ENCODE results near the gene ZNF670.

ZNF670 gene

GRCh38 chr1:247103859-247104591 lies 25.4 kb upstream of the ZNF670 start, which contains the start of gene ZNF669:
Gene ZNF669, minus strand, starts transcription at chr1:247104356. Its CDS starts 157 bp downstream, at chr1:247104199.
- Histone ChIP-seq H3K4me3 (ENCODE audit: low read depth, low read length) (peak within 1 kb of the TSS; percentile 97), H3K27ac (ENCODE audit: low read depth, low read length) (peak within 1 kb of the TSS; percentile 97), H3K9ac (ENCODE audit: low read depth, low read length) (peak within 1 kb of the TSS; percentile 96), H3K9me3 (ENCODE audit: control insufficient read depth, insufficient read depth, low read length) (peaks cover 14% of the 10 kb centered on the region), H3K4me1 (ENCODE audit: control insufficient read depth, insufficient read depth, low read length) (peaks cover 19% of the 10 kb centered on the region), H3K36me3 (ENCODE audit: control insufficient read depth, insufficient read depth, low read length) (peaks cover 28% of the 10 kb centered on the region), H3K27me3 (ENCODE audit: control insufficient read depth, insufficient read depth, low read length) (no peaks in the 10 kb centered on the region)

- peaks cover 14% of the 10 kb centered on the region for H3K9me3 ChIP-seq (ENCODE audit: control insufficient read depth, insufficient read depth, low read length)
- peak overlapping the region; percentile 97; the same call in 1 of the 2 replicates for H3K4me3 ChIP-seq (ENCODE audit: low read depth, low read length)
- H3K36me3 ChIP-seq (ENCODE audit: control insufficient read depth, insufficient read depth, low read length): peaks cover 42% of the 10 kb centered on the region
- peaks cover 19% of the 10 kb centered on the region for H3K4me1 ChIP-seq (ENCODE audit: control insufficient read depth, insufficient read depth, low read length)
- no peak overlapping the region for H3K27ac ChIP-seq (ENCODE audit: low read depth, low read length)
- H3K9ac ChIP-seq (ENCODE audit: low read depth, low read length): no peak overlapping the region
- no peaks in the 10 kb centered on the region for H3K27me3 ChIP-seq (ENCODE audit: control insufficient read depth, insufficient read depth, low read length)
Observed at GRCh38 chr1:247102381-247102780, 23.8 kb upstream of the ZNF670 start.

DNA sequence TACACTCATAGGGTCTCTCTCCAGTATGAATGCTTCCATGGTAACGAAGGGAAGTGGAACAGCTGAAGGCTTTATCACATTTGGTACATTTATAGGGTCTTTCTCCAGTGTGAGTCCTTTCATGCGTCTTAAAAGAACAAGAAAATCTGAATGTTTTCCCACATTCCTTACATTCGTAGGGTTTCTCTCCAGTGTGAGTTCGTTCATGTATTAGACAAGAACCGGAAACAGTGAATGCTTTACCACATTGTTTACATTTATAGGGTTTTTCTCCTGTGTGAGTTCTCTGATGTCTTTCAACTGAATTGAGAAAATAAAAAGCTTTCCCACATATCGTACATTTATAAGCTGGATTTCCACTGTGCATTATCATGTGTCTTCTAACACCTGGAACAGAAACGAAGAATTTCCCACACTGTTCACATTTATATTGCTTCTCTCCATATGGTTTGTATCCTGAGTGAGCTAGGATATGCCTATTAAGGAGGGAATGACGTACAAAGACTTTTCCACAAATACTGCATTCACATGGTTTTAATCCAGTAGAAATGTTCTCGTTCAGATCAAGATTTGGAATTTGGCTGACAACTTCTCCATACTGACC lies 22.2 kb upstream of the ZNF670 start:
- Histone ChIP-seq H3K4me3 (ENCODE audit: low read depth, low read length) (no peak overlapping the region), H3K27ac (ENCODE audit: low read depth, low read length) (no peak overlapping the region), H3K9me3 (ENCODE audit: control insufficient read depth, insufficient read depth, low read length) (peaks cover 14% of the 10 kb centered on the region), H3K36me3 (ENCODE audit: control insufficient read depth, insufficient read depth, low read length) (peaks cover 47% of the 10 kb centered on the region), H3K4me1 (ENCODE audit: control insufficient read depth, insufficient read depth, low read length) (peaks cover 12% of the 10 kb centered on the region), H3K27me3 (ENCODE audit: control insufficient read depth, insufficient read depth, low read length) (no peaks in the 10 kb centered on the region), H3K9ac (ENCODE audit: low read depth, low read length) (no peak overlapping the region)

- no peaks in the 10 kb centered on the region for H3K4me1 ChIP-seq (ENCODE audit: control insufficient read depth, insufficient read depth, low read length)
- peaks cover 12% of the 10 kb centered on the region for H3K9me3 ChIP-seq (ENCODE audit: control insufficient read depth, insufficient read depth, low read length)
- peaks cover 40% of the 10 kb centered on the region for H3K36me3 ChIP-seq (ENCODE audit: control insufficient read depth, insufficient read depth, low read length)
- no peak overlapping the region for H3K27ac ChIP-seq (ENCODE audit: low read depth, low read length)
- H3K4me3 ChIP-seq (ENCODE audit: low read depth, low read length): no peak overlapping the region
- H3K27me3 ChIP-seq (ENCODE audit: control insufficient read depth, insufficient read depth, low read length): no peaks in the 10 kb centered on the region
- no peak overlapping the region for H3K9ac ChIP-seq (ENCODE audit: low read depth, low read length)
Observed at GRCh38 chr1:247096958-247097357, 18.3 kb upstream of the ZNF670 start.

DNA sequence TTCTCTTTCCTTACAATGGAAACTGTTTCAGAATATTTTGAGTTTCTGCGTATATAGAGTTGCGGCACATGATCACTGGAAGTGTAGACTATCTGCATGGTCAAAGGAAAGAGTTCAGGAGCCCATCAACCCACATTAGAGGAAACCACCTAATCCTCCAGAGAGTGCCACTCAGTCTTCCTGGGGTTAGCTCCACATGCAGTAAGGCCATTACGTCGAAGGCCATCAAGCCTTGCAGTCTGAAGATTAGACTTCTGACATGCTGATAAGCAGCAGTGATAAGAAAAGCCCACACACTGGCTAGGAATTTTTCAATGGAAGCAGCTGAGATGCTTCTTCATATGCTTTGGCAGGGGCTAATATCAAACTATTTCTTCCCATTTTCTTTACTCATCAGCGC lies 17.9 kb upstream of the ZNF670 start:
- peaks cover 9% of the 10 kb centered on the region for H3K9me3 ChIP-seq (ENCODE audit: control insufficient read depth, insufficient read depth, low read length)
- no peaks in the 10 kb centered on the region for H3K27me3 ChIP-seq (ENCODE audit: control insufficient read depth, insufficient read depth, low read length)
- H3K36me3 ChIP-seq (ENCODE audit: control insufficient read depth, insufficient read depth, low read length): peaks cover 36% of the 10 kb centered on the region
- no peak overlapping the region for H3K4me3 ChIP-seq (ENCODE audit: low read depth, low read length)
- no peaks in the 10 kb centered on the region for H3K4me1 ChIP-seq (ENCODE audit: control insufficient read depth, insufficient read depth, low read length)
- no peak overlapping the region for H3K27ac ChIP-seq (ENCODE audit: low read depth, low read length)
- no peak overlapping the region for H3K9ac ChIP-seq (ENCODE audit: low read depth, low read length)

- peaks cover 9% of the 10 kb centered on the region for H3K9me3 ChIP-seq (ENCODE audit: control insufficient read depth, insufficient read depth, low read length)
- H3K4me3 ChIP-seq (ENCODE audit: low read depth, low read length): no peak overlapping the region
Observed at GRCh38 chr1:247096112-247096511, 17.5 kb upstream of the ZNF670 start.

DNA sequence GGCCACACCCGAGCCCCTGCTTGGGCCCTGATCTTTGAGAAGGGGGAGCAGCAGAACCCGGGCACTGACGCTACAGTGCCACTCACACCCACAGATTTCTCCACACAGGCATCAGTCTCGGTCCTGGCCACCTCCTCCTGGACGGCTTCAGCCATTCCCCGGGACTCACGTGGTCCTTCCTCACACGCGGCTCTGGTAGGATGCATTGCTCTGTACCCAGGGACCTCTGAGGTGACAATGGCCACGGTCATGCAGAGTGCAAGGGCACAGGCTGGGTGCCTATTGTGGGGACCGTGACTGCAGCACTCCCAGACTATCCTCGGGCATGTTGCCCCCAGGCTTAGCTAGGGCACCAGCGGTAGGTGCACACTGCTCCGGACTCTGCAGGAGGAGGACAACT lies 11.8 kb upstream of the ZNF670 start:
- Histone ChIP-seq H3K9me3 (ENCODE audit: control insufficient read depth, insufficient read depth, low read length) (no peaks in the 10 kb centered on the region), H3K4me1 (ENCODE audit: control insufficient read depth, insufficient read depth, low read length) (peaks cover 9% of the 10 kb centered on the region; the same call in 1 of the 2 replicates), H3K27ac (ENCODE audit: low read depth, low read length) (no peak overlapping the region), H3K4me3 (ENCODE audit: low read depth, low read length) (no peak overlapping the region), H3K9ac (ENCODE audit: low read depth, low read length) (no peak overlapping the region), H3K36me3 (ENCODE audit: control insufficient read depth, insufficient read depth, low read length) (no peaks in the 10 kb centered on the region), H3K27me3 (ENCODE audit: control insufficient read depth, insufficient read depth, low read length) (no peaks in the 10 kb centered on the region)

More at GRCh38 chr1:247096112-247096511, 17.5 kb upstream of the ZNF670 start:
- Histone ChIP-seq H3K36me3 (ENCODE audit: control insufficient read depth, insufficient read depth, low read length) (peaks cover 32% of the 10 kb centered on the region), H3K9ac (ENCODE audit: low read depth, low read length) (no peak overlapping the region), H3K4me1 (ENCODE audit: control insufficient read depth, insufficient read depth, low read length) (no peaks in the 10 kb centered on the region), H3K27ac (ENCODE audit: low read depth, low read length) (no peak overlapping the region), H3K27me3 (ENCODE audit: control insufficient read depth, insufficient read depth, low read length) (no peaks in the 10 kb centered on the region)

DNA sequence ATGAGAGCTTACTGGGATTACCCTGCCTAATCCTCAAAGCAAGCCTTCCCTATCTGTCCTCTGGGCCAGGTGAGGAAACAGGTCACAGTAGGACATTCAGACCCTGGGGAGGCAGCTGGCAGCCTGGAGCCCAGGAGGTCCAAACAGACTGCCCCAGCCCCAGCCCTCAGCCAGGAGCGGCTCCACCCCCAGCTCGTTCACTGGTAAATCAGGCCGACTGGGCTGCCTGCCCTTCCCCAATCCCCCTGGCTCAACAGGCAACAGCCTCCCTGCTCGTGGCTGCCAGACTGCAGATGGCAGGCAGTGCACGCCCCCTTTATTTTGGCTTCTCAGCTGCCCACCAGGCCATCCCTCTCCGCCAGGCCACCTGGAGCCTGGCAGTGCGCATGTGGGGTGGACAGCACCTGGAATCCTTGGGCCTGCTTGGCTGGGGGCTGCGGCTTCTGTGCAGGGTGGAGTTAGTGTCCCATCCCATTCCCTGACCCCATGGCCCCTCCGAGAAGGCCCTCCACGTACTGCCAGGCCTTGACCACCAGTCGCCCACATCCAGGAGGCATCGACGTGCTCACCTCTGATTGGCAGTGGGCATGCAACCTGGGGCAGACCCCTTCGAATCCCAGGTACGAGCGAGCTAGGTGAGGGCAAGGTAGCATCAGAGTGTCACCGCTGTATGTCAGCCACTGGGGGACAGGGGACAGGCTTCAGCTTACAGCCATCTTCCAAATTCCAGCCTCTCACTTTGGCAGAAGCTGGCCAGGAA lies 11.2 kb upstream of the ZNF670 start:
- Histone ChIP-seq H3K4me3 (ENCODE audit: low read depth, low read length) (no peak overlapping the region), H3K27ac (ENCODE audit: low read depth, low read length) (no peak overlapping the region), H3K4me1 (ENCODE audit: control insufficient read depth, insufficient read depth, low read length) (peaks cover 9% of the 10 kb centered on the region; the same call in 1 of the 2 replicates), H3K36me3 (ENCODE audit: control insufficient read depth, insufficient read depth, low read length) (no peaks in the 10 kb centered on the region), H3K9me3 (ENCODE audit: control insufficient read depth, insufficient read depth, low read length) (no peaks in the 10 kb centered on the region), H3K9ac (ENCODE audit: low read depth, low read length) (no peak overlapping the region), H3K27me3 (ENCODE audit: control insufficient read depth, insufficient read depth, low read length) (no peaks in the 10 kb centered on the region)

DNA sequence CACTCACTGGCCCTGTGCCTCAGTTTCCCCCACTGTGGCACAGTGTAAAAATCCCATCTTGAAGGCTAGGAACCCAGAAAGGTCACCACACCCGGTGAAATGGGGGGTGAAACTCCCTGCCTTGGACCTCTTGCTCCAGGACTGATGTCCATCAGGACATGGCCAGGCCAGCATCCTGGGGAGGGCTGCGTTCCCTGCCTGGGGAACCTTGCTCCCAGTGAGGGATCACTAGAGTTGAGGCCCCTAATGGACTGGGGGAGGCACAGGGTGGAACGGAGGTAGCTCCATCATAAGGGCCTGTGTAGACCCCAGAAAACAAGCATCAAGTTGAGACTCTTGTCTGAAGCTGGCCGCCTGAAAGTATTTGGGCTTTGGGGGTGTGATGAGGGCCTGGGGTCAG lies 10.4 kb upstream of the ZNF670 start:
- H3K4me1 ChIP-seq (ENCODE audit: control insufficient read depth, insufficient read depth, low read length): peaks cover 9% of the 10 kb centered on the region; the same call in 1 of the 2 replicates
- no peaks in the 10 kb centered on the region for H3K27me3 ChIP-seq (ENCODE audit: control insufficient read depth, insufficient read depth, low read length)
- no peak overlapping the region for H3K4me3 ChIP-seq (ENCODE audit: low read depth, low read length)
- no peak overlapping the region for H3K9ac ChIP-seq (ENCODE audit: low read depth, low read length)
- H3K9me3 ChIP-seq (ENCODE audit: control insufficient read depth, insufficient read depth, low read length): no peaks in the 10 kb centered on the region
- H3K27ac ChIP-seq (ENCODE audit: low read depth, low read length): no peak overlapping the region
- no peaks in the 10 kb centered on the region for H3K36me3 ChIP-seq (ENCODE audit: control insufficient read depth, insufficient read depth, low read length)

GRCh38 chr1:247087256-247087655 lies 8.6 kb upstream of the ZNF670 start:
- Histone ChIP-seq H3K9ac (ENCODE audit: low read depth, low read length) (no peak overlapping the region), H3K36me3 (ENCODE audit: control insufficient read depth, insufficient read depth, low read length) (no peaks in the 10 kb centered on the region), H3K9me3 (ENCODE audit: control insufficient read depth, insufficient read depth, low read length) (no peaks in the 10 kb centered on the region), H3K4me1 (ENCODE audit: control insufficient read depth, insufficient read depth, low read length) (peaks cover 9% of the 10 kb centered on the region; the same call in 1 of the 2 replicates), H3K4me3 (ENCODE audit: low read depth, low read length) (no peak overlapping the region), H3K27me3 (ENCODE audit: control insufficient read depth, insufficient read depth, low read length) (no peaks in the 10 kb centered on the region), H3K27ac (ENCODE audit: low read depth, low read length) (no peak overlapping the region)

GRCh38 chr1:247085310-247085709 lies 6.7 kb upstream of the ZNF670 start:
- Histone ChIP-seq H3K4me3 (ENCODE audit: low read depth, low read length) (no peak overlapping the region), H3K27me3 (ENCODE audit: control insufficient read depth, insufficient read depth, low read length) (no peaks in the 10 kb centered on the region), H3K36me3 (ENCODE audit: control insufficient read depth, insufficient read depth, low read length) (no peaks in the 10 kb centered on the region), H3K27ac (ENCODE audit: low read depth, low read length) (no peak overlapping the region), H3K9ac (ENCODE audit: low read depth, low read length) (no peak overlapping the region), H3K4me1 (ENCODE audit: control insufficient read depth, insufficient read depth, low read length) (peaks cover 9% of the 10 kb centered on the region; the same call in 1 of the 2 replicates), H3K9me3 (ENCODE audit: control insufficient read depth, insufficient read depth, low read length) (no peaks in the 10 kb centered on the region)

All from HUES48 (cell line).